ENCODE data around the gene TCEA3.

DNA sequence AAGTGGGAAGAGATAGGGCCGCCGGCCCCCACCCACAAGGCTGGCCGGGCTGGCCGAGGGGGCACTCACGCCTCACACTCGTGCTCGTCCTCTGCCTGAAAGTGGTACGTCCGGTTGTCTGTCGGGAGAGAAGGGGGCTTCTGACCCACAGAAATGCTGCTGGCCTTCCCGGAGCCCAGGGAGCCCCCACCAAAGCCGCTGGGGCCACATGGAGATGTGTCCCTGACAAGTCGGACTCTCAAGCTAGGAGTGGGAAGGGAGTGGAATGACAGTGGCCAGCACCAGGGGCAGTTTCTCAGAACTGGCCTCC, 12.8 kb upstream of the TCEA3 start:
- TF ChIP-seq, protein P1, sequence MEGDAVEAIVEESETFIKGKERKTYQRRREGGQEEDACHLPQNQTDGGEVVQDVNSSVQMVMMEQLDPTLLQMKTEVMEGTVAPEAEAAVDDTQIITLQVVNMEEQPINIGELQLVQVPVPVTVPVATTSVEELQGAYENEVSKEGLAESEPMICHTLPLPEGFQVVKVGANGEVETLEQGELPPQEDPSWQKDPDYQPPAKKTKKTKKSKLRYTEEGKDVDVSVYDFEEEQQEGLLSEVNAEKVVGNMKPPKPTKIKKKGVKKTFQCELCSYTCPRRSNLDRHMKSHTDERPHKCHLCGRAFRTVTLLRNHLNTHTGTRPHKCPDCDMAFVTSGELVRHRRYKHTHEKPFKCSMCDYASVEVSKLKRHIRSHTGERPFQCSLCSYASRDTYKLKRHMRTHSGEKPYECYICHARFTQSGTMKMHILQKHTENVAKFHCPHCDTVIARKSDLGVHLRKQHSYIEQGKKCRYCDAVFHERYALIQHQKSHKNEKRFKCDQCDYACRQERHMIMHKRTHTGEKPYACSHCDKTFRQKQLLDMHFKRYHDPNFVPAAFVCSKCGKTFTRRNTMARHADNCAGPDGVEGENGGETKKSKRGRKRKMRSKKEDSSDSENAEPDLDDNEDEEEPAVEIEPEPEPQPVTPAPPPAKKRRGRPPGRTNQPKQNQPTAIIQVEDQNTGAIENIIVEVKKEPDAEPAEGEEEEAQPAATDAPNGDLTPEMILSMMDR (IDR thresholded peaks at IDR 0.05) = no peak
- no peak for TF ChIP-seq POLR2A (IDR thresholded peaks at IDR 0.05)
